ENCODE data around the gene ARSG.

ARSG gene

GRCh38 chr17:68299817-68300216 is 8.5 kb downstream of the ARSG start:
- TF ChIP-seq CTCF (IDR thresholded peaks at IDR 0.05; ENCODE audit: insufficient read depth, low read depth, low read length, missing control alignments), result no peak
- H3K4me3 ChIP-seq (ENCODE audit: low read depth, low read length), result no peak overlapping the region
- DNase-seq (ENCODE audit: low read depth), result no peak

- TF ChIP-seq CTCF (IDR thresholded peaks at IDR 0.05; ENCODE audit: insufficient read depth, low read depth, low read length, missing control alignments), result no peak
- DNase-seq (ENCODE audit: low read depth), result no peak
Measured at GRCh38 chr17:68301438-68301959, 10.2 kb downstream of the ARSG start.

GRCh38 chr17:68302066-68302564 is 10.8 kb downstream of the ARSG start:
- no peak for DNase-seq (ENCODE audit: low read depth)
- TF ChIP-seq CTCF (IDR thresholded peaks at IDR 0.05; ENCODE audit: insufficient read depth, low read depth, low read length, missing control alignments), result no peak

More at GRCh38 chr17:68301438-68301959, 10.2 kb downstream of the ARSG start:
- H3K4me3 ChIP-seq (ENCODE audit: low read depth, low read length), result no peak overlapping the region

GRCh38 chr17:68302666-68303065 is 11.4 kb downstream of the ARSG start:
- H3K4me3 ChIP-seq (ENCODE audit: low read depth, low read length), result no peak overlapping the region
- DNase-seq (ENCODE audit: low read depth), result no peak
- no peak for TF ChIP-seq CTCF (IDR thresholded peaks at IDR 0.05; ENCODE audit: insufficient read depth, low read depth, low read length, missing control alignments)

More at GRCh38 chr17:68302066-68302564, 10.8 kb downstream of the ARSG start:
- H3K4me3 ChIP-seq (ENCODE audit: low read depth, low read length), result no peak overlapping the region

- H3K4me3 ChIP-seq (ENCODE audit: low read depth, low read length), result no peak overlapping the region
- no peak for TF ChIP-seq CTCF (IDR thresholded peaks at IDR 0.05; ENCODE audit: insufficient read depth, low read depth, low read length, missing control alignments)
- DNase-seq (ENCODE audit: low read depth), result no peak
Measured at GRCh38 chr17:68304706-68305105, 13.4 kb downstream of the ARSG start.

GRCh38 chr17:68305142-68305541 is 13.8 kb downstream of the ARSG start:
- no peak overlapping the region for H3K4me3 ChIP-seq (ENCODE audit: low read depth, low read length)
- no peak for DNase-seq (ENCODE audit: low read depth)
- TF ChIP-seq CTCF (IDR thresholded peaks at IDR 0.05; ENCODE audit: insufficient read depth, low read depth, low read length, missing control alignments), result no peak

GRCh38 chr17:68306819-68307218 is 15.5 kb downstream of the ARSG start:
- TF ChIP-seq CTCF (IDR thresholded peaks at IDR 0.05; ENCODE audit: insufficient read depth, low read depth, low read length, missing control alignments), result no peak

More at GRCh38 chr17:68306819-68307218, 15.5 kb downstream of the ARSG start:
- H3K4me3 ChIP-seq (ENCODE audit: low read depth, low read length), result no peak overlapping the region
- no peak for DNase-seq (ENCODE audit: low read depth)
